ENCODE data around the gene RTP5. TPM values are rescaled to one million over a fixed set of nuclear protein-coding genes. Genes with fewer than 3 reads are reported as not detected.

RTP5 gene
- total RNA-seq, 4 donors from 2014 or later, result 0.33 TPM; not detected in 3

- TF ChIP-seq, protein P1, sequence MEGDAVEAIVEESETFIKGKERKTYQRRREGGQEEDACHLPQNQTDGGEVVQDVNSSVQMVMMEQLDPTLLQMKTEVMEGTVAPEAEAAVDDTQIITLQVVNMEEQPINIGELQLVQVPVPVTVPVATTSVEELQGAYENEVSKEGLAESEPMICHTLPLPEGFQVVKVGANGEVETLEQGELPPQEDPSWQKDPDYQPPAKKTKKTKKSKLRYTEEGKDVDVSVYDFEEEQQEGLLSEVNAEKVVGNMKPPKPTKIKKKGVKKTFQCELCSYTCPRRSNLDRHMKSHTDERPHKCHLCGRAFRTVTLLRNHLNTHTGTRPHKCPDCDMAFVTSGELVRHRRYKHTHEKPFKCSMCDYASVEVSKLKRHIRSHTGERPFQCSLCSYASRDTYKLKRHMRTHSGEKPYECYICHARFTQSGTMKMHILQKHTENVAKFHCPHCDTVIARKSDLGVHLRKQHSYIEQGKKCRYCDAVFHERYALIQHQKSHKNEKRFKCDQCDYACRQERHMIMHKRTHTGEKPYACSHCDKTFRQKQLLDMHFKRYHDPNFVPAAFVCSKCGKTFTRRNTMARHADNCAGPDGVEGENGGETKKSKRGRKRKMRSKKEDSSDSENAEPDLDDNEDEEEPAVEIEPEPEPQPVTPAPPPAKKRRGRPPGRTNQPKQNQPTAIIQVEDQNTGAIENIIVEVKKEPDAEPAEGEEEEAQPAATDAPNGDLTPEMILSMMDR (IDR thresholded peaks at IDR 0.05; ENCODE audit: low read depth), result no peak
Measured at GRCh38 chr2:241842620-241843211, 26.8 kb upstream of the RTP5 start.

GRCh38 chr2:241843321-241844065 is 26.0 kb upstream of the RTP5 start:
- TF ChIP-seq, protein P1 (IDR thresholded peaks at IDR 0.05; ENCODE audit: low read depth), result no peak

DNA sequence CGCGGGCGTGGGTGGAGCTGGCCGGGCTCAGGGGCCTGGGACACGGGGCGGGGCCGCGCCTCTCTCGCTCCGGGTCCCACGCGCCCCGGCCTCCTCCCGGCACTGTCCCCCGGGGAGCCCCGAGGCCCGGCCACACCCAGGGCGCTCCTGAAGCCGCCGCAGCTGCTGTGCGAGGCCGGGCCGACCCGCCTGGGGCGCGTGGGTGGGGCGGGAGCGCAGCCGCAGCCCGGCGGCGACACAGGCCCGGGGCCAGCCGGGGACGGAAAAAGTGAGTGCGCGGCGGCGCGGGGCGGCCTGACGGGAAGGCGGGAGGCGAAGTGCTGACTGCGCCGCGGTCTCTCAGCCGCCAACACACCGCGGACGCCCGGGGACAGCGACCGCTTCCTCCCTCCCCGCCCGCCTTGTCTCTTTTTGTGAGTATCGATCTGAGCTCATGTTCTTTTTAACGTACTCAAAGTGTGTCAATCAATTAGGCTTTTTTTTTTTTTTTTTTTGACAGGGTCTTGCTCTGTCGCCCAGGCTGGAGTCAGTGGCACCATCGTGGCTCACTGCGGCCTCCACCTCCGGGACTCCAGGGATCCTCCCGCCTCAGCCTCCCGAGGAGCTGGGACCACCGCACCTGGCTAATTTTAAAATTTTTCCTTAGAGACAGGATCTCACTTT is 25.3 kb upstream of the RTP5 start:
- TF ChIP-seq, protein P1 (IDR thresholded peaks at IDR 0.05; ENCODE audit: low read depth), result no peak

DNA sequence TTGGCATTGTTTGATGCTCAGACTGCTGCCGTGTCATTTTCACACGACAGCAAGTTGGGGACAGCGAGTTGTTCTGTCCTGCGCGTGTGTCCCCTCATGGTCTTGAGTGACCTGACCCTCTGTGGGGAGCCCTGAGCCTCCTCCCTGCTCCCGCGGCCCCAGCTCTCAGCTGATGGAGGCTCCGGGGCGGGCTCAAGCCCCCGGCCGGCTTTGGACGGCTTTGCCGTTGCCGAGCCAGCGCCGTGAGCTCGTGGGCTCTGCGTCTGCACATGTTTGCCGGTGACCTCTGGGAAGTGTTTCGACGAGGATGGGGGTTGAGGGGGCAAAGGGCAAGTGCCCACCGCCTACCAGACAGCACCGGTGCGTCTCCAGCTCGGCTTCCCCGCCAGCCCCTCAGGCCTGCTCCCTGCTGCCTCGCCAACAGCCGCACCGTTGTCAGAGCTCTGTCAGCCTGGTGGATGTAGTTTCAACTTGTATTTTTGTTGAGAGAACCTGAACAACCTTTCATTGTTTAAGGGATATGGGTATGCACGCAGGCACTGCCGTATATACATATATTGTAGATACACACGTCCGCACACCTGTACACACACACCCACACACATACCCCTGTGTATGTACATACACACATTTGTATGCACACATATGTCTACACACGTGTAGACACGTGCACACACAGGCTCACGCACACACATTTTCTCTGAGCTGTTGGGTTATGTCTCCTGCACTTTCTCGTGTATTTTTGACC is 24.5 kb upstream of the RTP5 start:
- TF ChIP-seq, protein P1 (IDR thresholded peaks at IDR 0.05; ENCODE audit: low read depth), result no peak

DNA sequence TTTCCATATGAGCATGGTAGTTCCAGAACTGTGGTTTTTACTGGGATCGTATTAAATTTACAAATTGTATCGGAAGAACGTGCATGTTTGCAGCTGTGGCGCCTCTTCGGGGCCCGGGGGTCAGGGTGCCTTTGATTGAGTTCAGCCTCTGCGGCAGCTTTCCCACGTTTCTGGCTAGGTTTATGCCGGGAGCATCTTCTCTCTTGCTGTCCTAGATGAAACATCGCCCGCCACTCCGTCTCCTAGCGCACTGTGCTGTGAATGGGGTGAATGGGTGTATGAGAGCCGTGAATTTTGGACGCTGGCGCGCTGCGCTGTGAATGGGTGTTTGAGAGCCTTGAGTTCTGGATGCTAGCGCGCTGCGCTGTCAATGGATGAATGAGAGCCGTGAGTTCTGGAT is 23.1 kb upstream of the RTP5 start:
- TF ChIP-seq, protein P1 (IDR thresholded peaks at IDR 0.05; ENCODE audit: low read depth), result no peak

GRCh38 chr2:241848761-241849615 is 20.5 kb upstream of the RTP5 start:
- TF ChIP-seq, protein P1 (IDR thresholded peaks at IDR 0.05; ENCODE audit: low read depth), result no peak

Data from subcutaneous adipose tissue (tissue), 4 donors.